ENCODE data around the gene SLIT1.

Gene SLIT1

DNA sequence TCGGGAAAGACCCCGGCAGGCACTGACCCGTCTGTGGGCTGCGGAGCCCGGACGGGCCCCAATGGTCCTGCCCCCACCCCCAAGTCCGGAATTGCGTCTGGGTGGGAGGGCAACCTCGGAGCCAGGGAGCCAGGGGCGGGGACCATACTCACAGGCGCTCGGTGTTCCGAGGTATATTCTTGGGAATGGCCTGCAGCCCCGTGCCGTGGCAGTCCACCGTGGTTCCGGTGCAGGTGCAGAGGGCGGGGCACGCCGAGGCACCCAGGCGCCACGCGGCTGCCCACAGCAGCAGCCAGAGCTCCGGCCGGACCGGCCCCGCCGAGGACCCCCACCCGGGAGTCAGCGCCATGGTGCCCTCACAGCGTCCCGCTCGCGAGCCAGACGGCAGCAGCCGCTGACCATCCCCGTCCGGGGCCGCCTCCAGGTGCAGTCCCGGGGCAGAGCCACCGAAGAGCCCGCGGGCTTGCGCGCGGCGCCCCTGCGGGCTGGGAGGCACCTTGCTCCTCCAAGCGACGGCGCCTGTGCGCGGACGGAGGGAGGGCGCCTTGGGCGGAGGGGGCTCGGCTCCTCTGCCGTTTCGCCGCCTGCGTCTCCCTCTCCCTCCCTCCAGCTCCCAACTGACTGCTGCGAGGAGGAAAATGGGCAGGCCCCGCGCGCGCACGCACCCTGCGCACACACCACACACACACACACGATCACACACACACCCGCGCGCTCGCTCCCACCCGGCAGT lies at the start of gene SLIT1:
Gene SLIT1 (minus strand): TSS at position 634 of the 733 bp plus-strand sequence. CDS start 285 bp downstream, at position 349.
- H3K4me3 Mint-ChIP-seq, result peak within 1 kb of the TSS; percentile 28
- no peaks in the 10 kb centered on the region for H3K36me3 Mint-ChIP-seq (ENCODE audit: low read depth)
- H3K27ac Mint-ChIP-seq, result no peak within 1 kb of the TSS
- no peak for DNase-seq
- H3K9me3 Mint-ChIP-seq, result no peaks in the 10 kb centered on the region
- H3K27me3 Mint-ChIP-seq, result peaks cover 63% of the 10 kb centered on the region
- peak; percentile 10 for ATAC-seq
- peaks cover 2% of the 10 kb centered on the region for H3K4me1 Mint-ChIP-seq

DNA sequence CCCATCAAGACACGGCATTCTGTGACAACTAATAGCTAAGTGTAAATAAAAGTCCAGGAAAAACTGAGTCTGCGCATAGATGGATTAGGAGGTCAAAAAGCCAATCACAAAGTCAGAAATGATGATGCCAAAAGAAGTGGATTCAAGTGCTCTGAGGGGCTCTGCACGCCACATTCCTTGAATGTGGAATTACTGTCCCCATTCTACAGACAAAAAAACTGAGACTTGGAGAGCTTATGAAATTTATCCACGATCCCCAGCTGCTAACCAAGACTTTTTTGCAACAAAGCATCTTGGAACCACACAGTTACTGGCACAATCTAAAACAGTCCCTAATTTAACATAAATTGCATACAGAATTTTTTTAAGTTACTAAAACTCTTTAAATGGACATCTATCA lies 49.6 kb upstream of the SLIT1 start:
- ATAC-seq, result no peak
- no peaks in the 10 kb centered on the region for H3K9me3 Mint-ChIP-seq
- H3K4me3 Mint-ChIP-seq, result no peak overlapping the region
- H3K36me3 Mint-ChIP-seq (ENCODE audit: low read depth), result peaks cover 12% of the 10 kb centered on the region
- peaks cover 8% of the 10 kb centered on the region for H3K4me1 Mint-ChIP-seq
- H3K27me3 Mint-ChIP-seq, result no peaks in the 10 kb centered on the region
- no peak for DNase-seq
- H3K27ac Mint-ChIP-seq, result no peak overlapping the region

DNA sequence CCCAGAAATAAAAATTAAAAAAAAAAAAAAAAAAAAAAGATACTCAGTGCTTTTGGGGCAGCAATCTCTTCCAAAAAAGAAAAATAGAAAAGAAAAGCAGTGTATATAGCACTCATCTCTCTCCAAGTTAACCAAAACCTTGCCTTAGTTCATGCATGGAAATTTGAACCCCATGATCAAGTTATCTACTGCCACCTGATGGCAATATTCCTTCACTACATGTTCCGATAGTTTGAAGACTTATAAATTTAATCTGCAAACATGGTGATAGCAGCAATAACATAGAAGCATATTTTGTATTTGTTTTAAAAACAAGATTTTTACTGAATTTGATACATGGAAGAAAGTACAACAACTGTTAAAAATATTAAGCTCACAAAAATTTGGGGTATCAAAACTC lies 48.6 kb upstream of the SLIT1 start:
- H3K27me3 Mint-ChIP-seq, result no peaks in the 10 kb centered on the region
- H3K4me3 Mint-ChIP-seq, result no peak overlapping the region
- H3K36me3 Mint-ChIP-seq (ENCODE audit: low read depth), result peaks cover 18% of the 10 kb centered on the region
- DNase-seq (no peak), ATAC-seq (no peak)
- H3K9me3 Mint-ChIP-seq, result no peaks in the 10 kb centered on the region
- H3K4me1 Mint-ChIP-seq, result peaks cover 17% of the 10 kb centered on the region
- H3K27ac Mint-ChIP-seq, result no peak overlapping the region

DNA sequence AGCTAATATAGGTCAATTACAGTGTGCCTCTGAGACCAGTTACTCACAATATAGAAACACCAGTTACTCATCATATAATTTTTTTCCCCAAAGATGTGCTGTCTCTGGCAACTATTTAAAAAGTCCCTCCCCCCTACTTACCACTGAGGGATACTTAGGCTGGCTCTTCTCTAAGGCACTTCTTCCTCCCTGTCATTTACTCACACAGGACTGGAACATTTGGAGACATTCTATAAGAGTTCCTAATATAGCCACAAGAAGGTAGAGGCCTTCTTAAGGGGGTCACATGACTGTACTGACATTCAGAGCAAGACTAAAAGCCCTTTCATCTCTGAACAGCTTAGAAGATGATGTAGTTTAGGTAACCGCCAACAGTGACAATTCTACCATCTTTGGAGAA lies 44.4 kb upstream of the SLIT1 start:
- Mint-ChIP-seq H3K27me3 (no peaks in the 10 kb centered on the region), H3K27ac (peak overlapping the region; percentile 75), H3K36me3 (ENCODE audit: low read depth) (peaks cover 47% of the 10 kb centered on the region), H3K4me3 (no peak overlapping the region), H3K9me3 (no peaks in the 10 kb centered on the region), H3K4me1 (peaks cover 17% of the 10 kb centered on the region)
- DNase-seq, result no peak
- ATAC-seq, result peak; percentile 96

DNA sequence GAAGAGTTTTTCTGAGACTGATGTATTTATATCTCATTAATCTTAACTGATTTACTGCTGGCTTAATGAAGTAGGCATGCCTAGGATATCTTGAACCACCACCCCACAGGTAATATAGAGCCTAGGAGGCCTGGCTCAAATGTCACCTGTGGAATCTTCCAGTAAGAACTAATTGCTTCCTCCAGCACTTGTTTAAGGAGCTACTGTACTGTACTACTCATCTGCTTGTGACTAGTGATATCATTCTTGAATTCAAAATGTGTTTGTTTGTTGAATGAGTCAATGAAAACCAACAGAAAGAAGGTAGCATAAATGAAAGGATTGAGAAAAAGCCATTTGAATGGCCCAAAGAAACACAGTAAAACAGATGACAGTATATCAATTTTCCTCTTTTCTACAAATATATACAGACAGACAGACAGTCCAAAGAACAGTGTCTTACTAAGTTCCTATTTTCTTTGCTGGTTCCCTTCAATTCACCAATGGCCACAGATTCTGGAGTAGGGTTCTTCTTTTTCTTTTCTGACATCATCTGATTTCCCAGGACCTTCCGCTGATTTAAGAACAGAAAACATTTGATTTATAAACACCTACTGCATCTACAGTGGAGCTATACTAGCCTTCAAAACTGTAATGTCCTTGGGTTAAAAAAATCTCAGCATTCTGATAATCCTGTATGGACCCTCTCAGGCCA lies 43.7 kb upstream of the SLIT1 start:
- no peak for DNase-seq
- Mint-ChIP-seq H3K27me3 (no peaks in the 10 kb centered on the region), H3K4me3 (no peak overlapping the region), H3K9me3 (no peaks in the 10 kb centered on the region), H3K27ac (peak overlapping the region; percentile 75), H3K4me1 (peaks cover 21% of the 10 kb centered on the region), H3K36me3 (ENCODE audit: low read depth) (peaks cover 50% of the 10 kb centered on the region)
- ATAC-seq, result no peak

DNA sequence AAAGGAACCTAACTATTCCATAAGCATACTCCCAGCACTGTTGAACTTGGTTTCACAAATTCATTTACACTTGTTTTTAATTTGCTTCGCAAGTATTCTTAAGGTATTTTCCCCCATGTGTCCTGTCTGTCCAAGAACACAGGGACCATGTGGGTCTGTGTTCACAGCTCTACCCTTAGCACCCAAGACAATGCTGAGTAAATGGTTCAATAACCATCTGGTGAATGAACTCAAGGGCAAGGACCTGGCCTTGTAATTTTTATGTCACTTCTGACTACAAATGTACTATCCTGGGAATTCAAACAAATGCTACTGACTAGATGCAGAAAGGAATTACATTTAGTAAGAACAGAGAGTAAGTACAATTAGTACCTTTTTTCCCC lies 43.0 kb upstream of the SLIT1 start:
- DNase-seq (no peak), ATAC-seq (no peak)
- H3K27ac Mint-ChIP-seq, result no peak overlapping the region
- H3K27me3 Mint-ChIP-seq, result no peaks in the 10 kb centered on the region
- H3K4me1 Mint-ChIP-seq, result peaks cover 21% of the 10 kb centered on the region
- peaks cover 50% of the 10 kb centered on the region for H3K36me3 Mint-ChIP-seq (ENCODE audit: low read depth)
- no peak overlapping the region for H3K4me3 Mint-ChIP-seq
- no peaks in the 10 kb centered on the region for H3K9me3 Mint-ChIP-seq

DNA sequence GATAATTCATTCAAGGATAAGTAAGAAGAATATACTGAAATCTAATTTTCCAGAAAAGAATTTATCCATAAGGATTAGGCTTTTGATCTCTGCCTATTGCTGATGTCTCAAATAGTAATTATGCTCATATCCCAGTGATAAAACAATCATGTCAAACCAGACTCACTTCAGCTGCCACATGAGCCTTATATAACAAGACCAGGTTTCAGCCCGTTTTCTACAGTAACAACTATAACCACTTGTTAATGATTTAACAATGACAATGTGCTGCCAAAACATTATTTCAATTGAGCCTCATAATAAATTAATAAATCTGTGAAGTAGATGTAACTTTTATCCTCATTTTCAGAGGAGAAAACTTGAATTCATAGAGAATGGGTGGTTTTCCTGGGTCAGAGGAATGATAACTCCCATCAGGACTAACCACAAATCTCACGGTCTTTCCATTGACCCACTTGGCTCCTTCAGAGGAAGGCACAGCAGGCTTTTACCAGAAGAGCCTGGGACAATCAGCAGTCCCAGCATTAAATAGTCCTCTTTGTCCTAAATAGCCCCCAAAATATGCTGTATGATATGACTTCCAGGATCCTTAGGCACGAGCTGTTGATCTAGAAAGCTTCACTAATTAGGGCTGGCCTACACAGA lies 42.5 kb upstream of the SLIT1 start:
- Mint-ChIP-seq H3K4me3 (no peak overlapping the region), H3K27me3 (no peaks in the 10 kb centered on the region), H3K27ac (no peak overlapping the region), H3K4me1 (peaks cover 21% of the 10 kb centered on the region), H3K9me3 (no peaks in the 10 kb centered on the region), H3K36me3 (ENCODE audit: low read depth) (peaks cover 46% of the 10 kb centered on the region)
- no peak for DNase-seq
- ATAC-seq, result no peak

DNA sequence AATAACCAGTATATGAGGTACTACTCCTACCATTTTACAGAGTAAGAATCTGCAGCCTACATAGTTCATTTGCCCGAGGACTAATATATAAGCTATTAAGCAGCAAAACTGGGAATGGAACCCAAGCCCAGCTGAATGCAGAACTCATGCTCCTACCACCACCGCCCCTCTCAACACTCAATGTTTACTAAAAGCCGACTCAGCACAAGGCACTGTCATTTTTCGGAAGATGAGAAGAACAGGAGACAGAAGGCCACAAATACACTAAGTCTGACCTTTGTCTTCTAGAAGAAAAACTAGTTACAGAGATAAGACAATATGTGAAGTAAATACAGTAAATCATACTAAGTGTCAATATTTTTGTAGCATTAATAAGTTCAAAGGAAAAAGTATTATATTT lies 40.6 kb upstream of the SLIT1 start:
- no peak overlapping the region for H3K27ac Mint-ChIP-seq
- DNase-seq, result no peak
- no peaks in the 10 kb centered on the region for H3K9me3 Mint-ChIP-seq
- H3K4me1 Mint-ChIP-seq, result peaks cover 20% of the 10 kb centered on the region
- no peaks in the 10 kb centered on the region for H3K27me3 Mint-ChIP-seq
- no peak for ATAC-seq
- peaks cover 44% of the 10 kb centered on the region for H3K36me3 Mint-ChIP-seq (ENCODE audit: low read depth)
- H3K4me3 Mint-ChIP-seq, result no peak overlapping the region

DNA sequence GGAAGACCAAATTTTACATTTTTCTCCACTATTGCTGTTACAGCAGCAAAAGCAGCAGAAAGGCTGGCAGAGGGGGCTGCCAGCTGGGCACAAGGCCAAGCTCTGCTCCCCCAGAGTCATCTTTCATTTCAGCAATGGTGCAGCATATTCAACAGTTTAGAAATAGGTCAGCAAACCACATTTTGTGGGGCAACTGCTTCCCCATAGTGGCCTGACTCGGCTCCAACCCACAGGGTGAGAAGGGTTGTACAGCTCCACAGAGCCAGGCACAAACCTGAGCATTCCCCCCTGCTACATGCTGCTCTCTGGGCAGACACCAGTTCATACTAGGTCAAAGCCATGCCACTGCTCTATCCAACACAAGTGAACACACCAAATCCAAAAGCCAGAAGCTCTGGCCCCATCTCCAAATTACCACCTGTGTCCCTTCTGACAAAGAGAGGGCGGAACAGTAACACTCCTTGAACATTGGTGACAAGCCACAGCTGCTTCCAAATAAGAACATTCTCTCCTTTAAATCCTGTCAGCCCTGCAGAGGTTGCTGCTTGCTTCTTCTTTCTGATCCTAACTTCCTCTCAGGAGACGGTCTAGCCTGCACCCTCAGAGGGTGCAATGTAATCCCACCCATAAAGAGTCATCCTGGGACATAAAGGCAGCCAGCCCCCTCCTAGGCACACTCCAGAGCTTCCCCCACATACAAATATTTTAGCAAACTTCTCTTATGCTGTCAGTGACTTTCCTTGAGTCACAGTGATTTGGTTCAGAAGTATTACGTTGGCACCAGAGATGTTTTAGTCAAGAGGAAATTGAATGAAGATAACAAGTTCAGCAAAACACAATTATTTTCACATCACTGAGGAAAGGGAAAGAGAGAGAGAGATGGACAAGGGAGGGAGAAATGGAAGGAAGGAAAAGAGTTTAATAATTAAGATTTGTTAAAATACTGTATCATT lies 39.0 kb upstream of the SLIT1 start:
- Mint-ChIP-seq H3K36me3 (ENCODE audit: low read depth) (peaks cover 37% of the 10 kb centered on the region), H3K27ac (no peak overlapping the region), H3K4me3 (no peak overlapping the region), H3K9me3 (no peaks in the 10 kb centered on the region), H3K4me1 (peaks cover 8% of the 10 kb centered on the region), H3K27me3 (no peaks in the 10 kb centered on the region)
- ATAC-seq, result peak; percentile 57
- no peak for DNase-seq

DNA sequence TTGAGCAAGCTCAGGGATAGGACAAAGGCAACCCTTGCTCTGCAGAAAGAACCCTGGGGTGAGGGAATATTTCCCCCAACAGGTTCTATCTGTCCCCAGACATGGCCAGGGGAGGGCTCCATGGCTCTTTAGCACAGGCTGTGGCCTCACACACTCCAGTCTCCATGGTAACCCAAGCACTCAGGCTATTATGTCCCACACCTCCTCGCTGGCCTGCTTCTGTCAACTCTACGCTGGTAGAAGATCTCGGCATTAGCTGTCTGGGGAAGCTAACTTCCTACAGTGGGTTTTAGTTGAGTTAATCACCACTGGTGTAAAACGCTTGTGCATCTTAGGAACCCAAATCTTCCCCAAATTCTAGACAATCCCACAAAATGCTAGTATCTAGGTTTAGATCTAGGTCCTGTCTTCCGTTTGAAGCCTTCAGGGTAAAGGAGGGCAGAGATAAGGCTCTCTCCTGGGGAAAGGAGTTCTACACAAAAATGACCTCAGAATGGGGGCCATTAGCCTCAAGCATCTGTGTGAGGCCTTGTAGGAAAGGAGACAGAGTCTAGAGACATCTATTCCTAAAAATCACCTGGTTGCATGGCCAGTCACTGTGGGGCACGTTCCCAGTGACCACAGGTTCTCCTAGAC lies 36.7 kb upstream of the SLIT1 start:
- no peaks in the 10 kb centered on the region for H3K27me3 Mint-ChIP-seq
- no peak overlapping the region for H3K4me3 Mint-ChIP-seq
- H3K9me3 Mint-ChIP-seq, result no peaks in the 10 kb centered on the region
- peaks cover 20% of the 10 kb centered on the region for H3K4me1 Mint-ChIP-seq
- DNase-seq (no peak), ATAC-seq (no peak)
- peaks cover 21% of the 10 kb centered on the region for H3K36me3 Mint-ChIP-seq (ENCODE audit: low read depth)
- no peak overlapping the region for H3K27ac Mint-ChIP-seq

DNA sequence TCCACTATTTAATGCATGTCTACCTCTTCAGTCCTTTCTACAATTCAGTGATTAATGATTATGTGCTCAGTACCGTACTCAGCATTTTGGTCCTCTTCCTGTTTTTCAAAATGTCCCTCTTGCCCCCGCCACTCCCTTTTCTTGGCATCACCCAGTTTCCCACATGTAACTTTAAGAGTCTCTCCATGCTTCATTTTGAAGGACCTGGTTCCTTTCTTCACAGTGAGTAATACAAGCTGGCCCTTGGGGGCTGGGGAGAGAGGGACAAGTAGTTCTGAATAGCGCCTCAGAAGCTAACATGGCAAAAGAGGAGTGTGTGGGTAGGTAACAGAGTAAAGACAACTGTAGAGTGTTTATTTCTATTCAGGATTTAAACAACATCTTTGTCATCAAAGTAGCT lies 34.6 kb upstream of the SLIT1 start:
- H3K36me3 Mint-ChIP-seq (ENCODE audit: low read depth), result peaks cover 5% of the 10 kb centered on the region
- DNase-seq, result no peak
- no peak overlapping the region for H3K4me3 Mint-ChIP-seq
- no peaks in the 10 kb centered on the region for H3K27me3 Mint-ChIP-seq
- no peaks in the 10 kb centered on the region for H3K9me3 Mint-ChIP-seq
- H3K4me1 Mint-ChIP-seq, result peaks cover 30% of the 10 kb centered on the region
- H3K27ac Mint-ChIP-seq, result no peak overlapping the region
- no peak for ATAC-seq

DNA sequence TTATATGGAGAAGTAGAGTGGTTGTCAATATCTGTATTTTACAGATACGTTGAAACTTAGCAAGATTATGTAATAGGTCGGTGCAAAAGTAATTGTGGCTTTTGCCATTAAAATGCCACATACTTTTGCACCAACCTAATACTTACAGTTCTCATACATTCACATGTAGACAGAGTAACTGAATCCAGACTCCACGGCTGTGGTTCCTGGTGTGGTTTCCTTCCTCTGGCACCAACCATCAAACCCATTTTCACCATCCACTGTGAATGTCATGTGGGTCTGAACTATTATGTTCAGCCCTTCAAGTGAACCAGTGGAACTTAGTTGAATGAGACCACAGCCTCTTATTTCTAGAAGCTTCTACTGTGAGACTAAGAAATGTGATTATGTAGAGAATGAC lies 31.5 kb upstream of the SLIT1 start:
- DNase-seq (no peak), ATAC-seq (no peak)
- H3K9me3 Mint-ChIP-seq, result no peaks in the 10 kb centered on the region
- no peak overlapping the region for H3K4me3 Mint-ChIP-seq
- peaks cover 26% of the 10 kb centered on the region for H3K4me1 Mint-ChIP-seq
- H3K27me3 Mint-ChIP-seq, result no peaks in the 10 kb centered on the region
- no peak overlapping the region for H3K27ac Mint-ChIP-seq
- no peaks in the 10 kb centered on the region for H3K36me3 Mint-ChIP-seq (ENCODE audit: low read depth)

DNA sequence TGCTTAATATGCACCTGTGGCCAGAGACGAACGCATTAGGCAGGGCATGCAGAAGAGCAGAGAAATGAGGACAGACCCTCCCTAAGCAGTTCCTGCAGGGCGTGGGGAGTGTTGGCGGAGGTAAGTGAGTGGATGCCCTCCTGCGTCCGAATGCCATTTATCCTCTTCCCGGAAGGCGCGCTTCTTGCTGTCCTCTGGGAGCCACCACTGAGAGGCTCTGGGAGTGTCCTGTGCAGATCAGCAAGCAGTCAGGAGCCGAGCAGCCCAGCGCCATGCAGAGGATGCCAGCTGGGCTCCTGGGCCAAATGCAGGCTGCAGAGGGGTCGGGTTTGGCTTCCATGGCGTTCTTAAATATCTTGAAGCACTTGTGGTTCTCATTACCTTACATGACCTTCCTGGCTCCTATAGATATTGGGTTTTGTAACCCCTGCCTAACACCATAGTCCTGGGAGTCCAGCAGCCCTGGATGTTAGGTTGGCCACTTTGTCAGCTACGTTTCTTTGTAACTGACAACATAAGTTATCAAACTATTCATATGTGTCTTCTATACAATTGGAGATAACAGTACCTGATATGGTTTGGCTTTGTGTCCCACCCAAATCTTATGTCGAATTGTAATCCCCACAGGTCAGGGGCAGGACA lies 30.0 kb upstream of the SLIT1 start:
- Mint-ChIP-seq H3K4me3 (no peak overlapping the region), H3K36me3 (ENCODE audit: low read depth) (no peaks in the 10 kb centered on the region), H3K4me1 (peaks cover 26% of the 10 kb centered on the region), H3K27me3 (no peaks in the 10 kb centered on the region), H3K9me3 (no peaks in the 10 kb centered on the region), H3K27ac (no peak overlapping the region)
- DNase-seq (no peak), ATAC-seq (no peak)
